ENCODE results near the gene AOPEP. TPM values are rescaled to one million over a fixed set of nuclear protein-coding genes. Genes with fewer than 3 reads are reported as not detected.

The AOPEP gene
- total and polyA plus RNA-seq, 2 donors (not counting 3 experiments of a cell fraction or from before 2014, with no cell fraction given) = 20.2 to 41.6 TPM

DNA sequence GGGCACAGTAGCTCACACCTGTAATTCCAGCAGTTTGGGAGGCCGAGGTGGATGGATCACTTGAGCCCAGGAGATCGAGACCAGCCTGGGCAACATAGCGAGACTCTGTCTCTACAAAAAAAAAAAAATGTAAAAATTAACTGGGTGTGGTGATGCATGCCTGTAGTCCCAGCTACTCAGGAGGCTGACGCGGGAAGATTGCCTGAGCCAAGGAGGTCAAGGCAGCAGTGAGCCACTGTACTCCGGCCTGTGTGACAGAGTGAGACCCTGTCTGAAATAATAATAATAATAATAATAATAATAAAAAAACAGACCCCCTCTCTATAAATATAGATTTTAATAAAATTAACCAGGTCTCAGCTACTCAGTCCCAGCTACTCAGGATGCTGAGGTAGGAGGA is 179.7 kb downstream of the AOPEP start:
- Histone ChIP-seq H3K79me2 (ENCODE audit: control insufficient read depth, insufficient read depth, low read length) (no peaks in the 10 kb centered on the region), H3K9me1 (replicated peaks; ENCODE audit: control insufficient read depth, extremely low read depth, insufficient read depth, low read length) (no peaks in the 10 kb centered on the region), H3K36me3 (ENCODE audit: control insufficient read depth in 2 of 2, extremely low read depth in 1 of 2, insufficient read depth in 2 of 2, low read length in 2 of 2) (no peaks in the 10 kb centered on the region), H3K27ac (ENCODE audit: insufficient read depth, low read depth, low read length) (no peak overlapping the region), H3K9me3 (replicated peaks; ENCODE audit: control insufficient read depth, insufficient read depth, low read length) (no peaks in the 10 kb centered on the region), H3K27me3 (ENCODE audit: control insufficient read depth in 2 of 2, insufficient read depth in 2 of 2, low read length in 2 of 2) (no peaks in the 10 kb centered on the region), H2AFZ (ENCODE audit: low read depth, low read length) (no peak overlapping the region), H3K9ac (replicated peaks; ENCODE audit: extremely low read depth, insufficient read depth, low read length) (no peak overlapping the region), H3K4me1 (ENCODE audit: control insufficient read depth, extremely low read depth, insufficient read depth, low read length) (peaks cover 15% of the 10 kb centered on the region), H3K4me3 (replicated peaks in 1 of 3; ENCODE audit: insufficient read depth in 1 of 3, low read depth in 1 of 3, low read length in 3 of 3) (no peak overlapping the region), H3K4me2 (ENCODE audit: insufficient read depth, low read length) (no peak overlapping the region), H4K20me1 (replicated peaks; ENCODE audit: control insufficient read depth, extremely low read depth, insufficient read depth, low read length) (no peaks in the 10 kb centered on the region)
- no peak for FAIRE-seq
- ChIA-PET CTCF (no interaction called here), POLR2A (no interaction called here)
- BruUV-seq (replicated peaks) = no TSS peak
- no peak for DNase-seq (ENCODE audit: low read depth, low spot score)
- dilution Hi-C loops (cut with MboI; ENCODE audit: extremely low pct_ligation_motif_present, low sequenced_read_pairs) (no loop called here), intact Hi-C loops (cut with micrococcal nuclease) (no loop called here)
- TF ChIP-seq EZH2 (IDR thresholded peaks at IDR 0.05; ENCODE audit: borderline replicate concordance, low read depth, low read length, severe bottlenecking) = no peak
- TF ChIP-seq JUN (IDR thresholded peaks at IDR 0.05; ENCODE audit: borderline replicate concordance, insufficient read depth, insufficient read length, low read depth) = no peak
- no peak for TF ChIP-seq MYC (IDR thresholded peaks at IDR 0.05; ENCODE audit: low read depth, low read length)
- TF ChIP-seq, protein P1, sequence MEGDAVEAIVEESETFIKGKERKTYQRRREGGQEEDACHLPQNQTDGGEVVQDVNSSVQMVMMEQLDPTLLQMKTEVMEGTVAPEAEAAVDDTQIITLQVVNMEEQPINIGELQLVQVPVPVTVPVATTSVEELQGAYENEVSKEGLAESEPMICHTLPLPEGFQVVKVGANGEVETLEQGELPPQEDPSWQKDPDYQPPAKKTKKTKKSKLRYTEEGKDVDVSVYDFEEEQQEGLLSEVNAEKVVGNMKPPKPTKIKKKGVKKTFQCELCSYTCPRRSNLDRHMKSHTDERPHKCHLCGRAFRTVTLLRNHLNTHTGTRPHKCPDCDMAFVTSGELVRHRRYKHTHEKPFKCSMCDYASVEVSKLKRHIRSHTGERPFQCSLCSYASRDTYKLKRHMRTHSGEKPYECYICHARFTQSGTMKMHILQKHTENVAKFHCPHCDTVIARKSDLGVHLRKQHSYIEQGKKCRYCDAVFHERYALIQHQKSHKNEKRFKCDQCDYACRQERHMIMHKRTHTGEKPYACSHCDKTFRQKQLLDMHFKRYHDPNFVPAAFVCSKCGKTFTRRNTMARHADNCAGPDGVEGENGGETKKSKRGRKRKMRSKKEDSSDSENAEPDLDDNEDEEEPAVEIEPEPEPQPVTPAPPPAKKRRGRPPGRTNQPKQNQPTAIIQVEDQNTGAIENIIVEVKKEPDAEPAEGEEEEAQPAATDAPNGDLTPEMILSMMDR (IDR thresholded peaks at IDR 0.05; ENCODE audit: extremely low read depth in 1 of 2, insufficient read depth in 1 of 2, low read depth in 1 of 2, low read length in 2 of 2) = no peak
- TF ChIP-seq POLR2A (IDR thresholded peaks at IDR 0.05; ENCODE audit: low read depth, low read length) = no peak
- TF ChIP-seq POLR2AphosphoS5 (IDR thresholded peaks at IDR 0.05; ENCODE audit: insufficient read depth, low read depth, low read length) = no peak
- TF ChIP-seq, protein P2, sequence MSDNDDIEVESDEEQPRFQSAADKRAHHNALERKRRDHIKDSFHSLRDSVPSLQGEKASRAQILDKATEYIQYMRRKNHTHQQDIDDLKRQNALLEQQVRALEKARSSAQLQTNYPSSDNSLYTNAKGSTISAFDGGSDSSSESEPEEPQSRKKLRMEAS (IDR thresholded peaks at IDR 0.05; ENCODE audit: insufficient read depth, insufficient read length) = no peak
- no peak for TF ChIP-seq FOS (IDR thresholded peaks at IDR 0.05; ENCODE audit: borderline replicate concordance, insufficient read depth, low read length)
- TF ChIP-seq GATA2 (IDR thresholded peaks at IDR 0.05; ENCODE audit: insufficient read depth, insufficient read length, low read depth, low read length) = no peak

Data from endothelial cell of umbilical vein (primary cell).